Natural killer cell (primary cell): ENCODE results near the gene ARID4B. TPM values are rescaled to one million over a fixed set of nuclear protein-coding genes. Genes with fewer than 3 reads are reported as not detected.

Experiments
- ATAC-seq, 3 donors: fragments of 150-1000 bp in 2 of 3; fragments of 200-7000 bp in 1 of 3; cut with Tn5 transposase; 1 replicate in 1 of 3; 2 replicates in 2 of 3; pipeline ENCODE4 v1.10.0; 2021; ENCODE audit warnings: mild to moderate bottlenecking in 2 of 3, moderate library complexity in 2 of 3
- DNase-seq, 2 donors: peaks; one replicate each; pipeline versions ENCODE4 v3.0.0 to v3.0.0-alpha.2; 2013 to 2021; ENCODE audit warnings: mixed read lengths in 1 of 2
- H3K27ac ChIP-seq: one replicate; pipeline ENCODE4 v1.5.1; 2013; ENCODE audit warnings: mild to moderate bottlenecking, low read length
- H3K27me3 ChIP-seq: one replicate; pipeline ENCODE4 v1.6.1; 2013; ENCODE audit warnings: low read length; ENCODE audit not compliant: control insufficient read depth, insufficient read depth
- H3K36me3 ChIP-seq: one replicate; pipeline ENCODE4 v1.6.1; 2013; ENCODE audit warnings: low read length; ENCODE audit not compliant: control insufficient read depth, insufficient read depth
- H3K4me1 ChIP-seq: one replicate; pipeline ENCODE4 v1.6.1; 2013; ENCODE audit warnings: low read length; ENCODE audit not compliant: control insufficient read depth, insufficient read depth
- H3K4me3 ChIP-seq: one replicate; pipeline ENCODE4 v1.5.1; 2013; ENCODE audit warnings: low read length
- H3K9me3 ChIP-seq: one replicate; pipeline ENCODE4 v1.6.1; 2013; ENCODE audit warnings: low read length; ENCODE audit not compliant: control insufficient read depth, insufficient read depth
- H3K27ac Mint-ChIP-seq, 2 donors: one replicate each; pipeline ENCODE4 v1.8.0; 2022; ENCODE audit warnings: mild to moderate bottlenecking in 2 of 2, mixed read lengths in 2 of 2, moderate library complexity in 1 of 2
- H3K27me3 Mint-ChIP-seq, 2 donors: one replicate each; pipeline ENCODE4 v1.8.0; 2022; ENCODE audit warnings: low read depth in 2 of 2, mixed read lengths in 2 of 2
- H3K36me3 Mint-ChIP-seq: one replicate; pipeline ENCODE4 v1.8.0; 2022; ENCODE audit warnings: mixed read lengths
- H3K4me1 Mint-ChIP-seq, 2 donors: one replicate each; pipeline ENCODE4 v1.8.0; 2022; ENCODE audit warnings: mixed read lengths in 2 of 2
- H3K4me3 Mint-ChIP-seq: one replicate; pipeline ENCODE4 v1.8.0; 2022; ENCODE audit warnings: mild to moderate bottlenecking, moderate library complexity, mixed read lengths
- H3K9me3 Mint-ChIP-seq, 2 donors: one replicate each; pipeline ENCODE4 v1.8.0; 2022; ENCODE audit warnings: mixed read lengths in 2 of 2
- CTCF ChIP-seq: fragments of 200-600 bp; IDR thresholded peaks from one replicate; pipeline ENCODE4 v1.8.0; 2022; ENCODE audit warnings: antibody characterized with exemption
- WGBS: methylation state at CpG from one replicate; pipeline ENCODE4 v1.1.7; 2013; ENCODE audit warnings: missing lambda C conversion rate; ENCODE audit not compliant: insufficient coverage; 5-methylcytosine and 5-hydroxymethylcytosine counted together
- intact Hi-C: fragments of 100-400 bp; cut with micrococcal nuclease; formaldehyde crosslinking; loops from one replicate; pipeline ENCODE4 v1.14.2; 2022
- total RNA-seq, 4 donors: library from RNA; stranded (reverse); fragments of 120-200 nt in 1 of 4; gene quantifications; one replicate each; pipeline versions ENCODE4 v1.2.3 to v1.2.4, GENCODE V29; 2013 to 2022

ARID4B gene
- total RNA-seq, 3 donors from 2014 or later (not counting 1 experiment from before 2014, with no cell fraction given): 161 to 189 (median 178) TPM

DNA sequence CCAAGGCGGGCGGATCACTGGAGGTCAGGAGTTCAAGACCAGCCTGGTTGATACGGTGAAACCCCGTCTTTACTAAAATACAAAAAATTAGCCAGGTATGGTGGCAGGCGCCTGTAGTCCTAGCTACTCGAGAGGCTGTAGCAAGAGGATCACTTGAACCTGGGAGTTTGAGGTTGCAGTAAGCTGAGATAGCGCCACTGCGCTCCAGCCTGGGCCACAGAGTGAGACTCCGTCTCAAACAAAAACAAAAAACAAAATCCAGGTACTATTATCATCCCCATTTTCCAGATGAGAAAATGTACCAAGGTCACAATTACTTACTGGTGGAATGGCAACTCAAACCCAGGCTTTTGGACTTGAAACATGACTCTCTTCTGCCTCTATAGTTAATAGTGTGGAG, 203.9 kb downstream of the ARID4B start:
- Mint-ChIP-seq H3K36me3 (no peaks in the 10 kb centered on the region), H3K27ac (peak overlapping the region; percentile 31 to 73), H3K4me1 (peaks cover 59 to 60% of the 10 kb centered on the region in 2 donors), H3K4me3 (no peak overlapping the region), H3K27me3 (no peaks in the 10 kb centered on the region), H3K9me3 (no peaks in the 10 kb centered on the region)
- DNase-seq (no peak), ATAC-seq (no peak)
- H3K27ac ChIP-seq: no peak overlapping the region
- H3K4me1 ChIP-seq: peaks cover 26% of the 10 kb centered on the region
- H3K9me3 ChIP-seq: no peaks in the 10 kb centered on the region
- WGBS: 97% methylated on average over 8 of the region's 9 CpGs
- H3K36me3 ChIP-seq: peaks cover 20% of the 10 kb centered on the region
- no peak overlapping the region for H3K4me3 ChIP-seq
- no peak for TF ChIP-seq CTCF
- intact Hi-C loops: loop anchor here (10.0 kb wide), 1 partner anchor 201 kb away; the partner anchor contains the start of genes ARID4B and GGPS1
- no peaks in the 10 kb centered on the region for H3K27me3 ChIP-seq

DNA sequence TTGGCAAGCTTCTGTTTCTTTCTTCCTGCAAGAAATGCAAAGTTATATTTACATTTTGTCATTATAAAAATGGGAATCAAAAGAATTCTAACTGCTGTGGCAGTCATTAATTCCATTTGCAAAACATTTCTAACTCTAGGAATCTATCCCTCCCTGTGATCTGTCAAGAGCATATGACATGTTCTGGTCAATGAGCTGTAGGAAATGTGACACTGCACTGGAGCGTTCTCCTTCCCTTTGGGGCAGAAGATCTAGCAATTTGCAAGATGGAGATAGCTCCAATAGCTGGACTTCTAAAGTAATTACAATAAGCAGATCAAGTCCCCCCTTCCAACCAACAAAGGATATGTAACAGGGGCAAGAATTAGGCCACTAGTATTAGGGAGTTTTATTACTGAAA, 205.6 kb downstream of the ARID4B start:
- Histone ChIP-seq H3K27me3 (no peaks in the 10 kb centered on the region), H3K4me3 (no peak overlapping the region), H3K27ac (no peak overlapping the region), H3K4me1 (peaks cover 15% of the 10 kb centered on the region), H3K36me3 (peaks cover 38% of the 10 kb centered on the region), H3K9me3 (no peaks in the 10 kb centered on the region)
- H3K4me1 Mint-ChIP-seq: peaks cover 42 to 48% of the 10 kb centered on the region in 2 donors
- 92% methylated on average over 1 of the region's 1 CpG for WGBS
- intact Hi-C loops: loop anchor here (10.0 kb wide), 1 partner anchor 202 kb away; the partner anchor contains the start of genes ARID4B and GGPS1
- ATAC-seq: no peak
- no peak for TF ChIP-seq CTCF
- DNase-seq: no peak
- H3K36me3 Mint-ChIP-seq: no peaks in the 10 kb centered on the region
- no peak overlapping the region for H3K4me3 Mint-ChIP-seq
- H3K27ac Mint-ChIP-seq: peak overlapping the region; percentile 11 to 73
- H3K9me3 Mint-ChIP-seq: no peaks in the 10 kb centered on the region
- no peaks in the 10 kb centered on the region for H3K27me3 Mint-ChIP-seq

Other genes starting within 250 kb of the ARID4B start
- gene TOMM20, start 199.3 kb downstream of the ARID4B start, total RNA-seq: 10 to 100 TPM; 59.5 to 72.3 (median 60.2) TPM
- gene RBM34, start 166.9 kb downstream of the ARID4B start, total RNA-seq: 100 to 1,000 TPM; 163 to 187 (median 180) TPM
- gene GGPS1, start 391 bp upstream of the ARID4B start, total RNA-seq: 10 to 100 TPM; 18.7 to 26.0 (median 23.9) TPM
- 10 to 100 TPM; 24.1 to 25.2 (median 25.0) TPM for gene TBCE, start 39.2 kb upstream of the ARID4B start, total RNA-seq
- gene B3GALNT2, start 176.3 kb upstream of the ARID4B start, total RNA-seq: 10 to 100 TPM in 1 of 3 donors, 1 to 10 TPM in 2; 7.6 to 12.1 (median 8.8) TPM